ENCODE results near the gene ATE1.
"Not testable (repeated sequence)": the region's sequence is repeated elsewhere in the genome, so short reads cannot be mapped to it uniquely, and the experiment has no call there.

ATE1 gene

GRCh38 chr10:121766426-121766825 is 161.4 kb downstream of the ATE1 start:
- peaks cover 16% of the 10 kb centered on the region; the same call in 1 of the 2 replicates for H3K36me3 ChIP-seq (ENCODE audit: insufficient read depth, low read length)
- H2AFZ ChIP-seq (ENCODE audit: low read depth, low read length), result no peak overlapping the region
- no peak overlapping the region for H3K9ac ChIP-seq (ENCODE audit: low read depth, low read length)
- H3K27ac ChIP-seq (ENCODE audit: low read length), result no peak overlapping the region
- ATAC-seq (ENCODE audit: insufficient read depth, low read depth) (no peak), DNase-seq (no peak)
- H3K27me3 ChIP-seq (ENCODE audit: insufficient read depth, low read length, poor library complexity), result no peaks in the 10 kb centered on the region
- H3K9me3 ChIP-seq (ENCODE audit: insufficient read depth, low read length, severe bottlenecking), result peaks cover 10% of the 10 kb centered on the region
- no peaks in the 10 kb centered on the region for H3K79me2 ChIP-seq (ENCODE audit: insufficient read depth, low read length)
- H3K4me2 ChIP-seq (ENCODE audit: insufficient read depth, low read length), result no peak overlapping the region
- H3K4me3 ChIP-seq (ENCODE audit: low read depth in 1 of 2, low read length in 2 of 2), result no peak overlapping the region
- no peaks in the 10 kb centered on the region for H4K20me1 ChIP-seq (ENCODE audit: insufficient read depth, low read length)
- TF ChIP-seq CTCF (IDR thresholded peaks at IDR 0.05; ENCODE audit: borderline replicate concordance, extremely low read depth, low read length, poor library complexity, severe bottlenecking), result no peak
- TF ChIP-seq EZH2 (IDR thresholded peaks at IDR 0.05; ENCODE audit: borderline replicate concordance, low read depth, low read length, severe bottlenecking), result no peak
- H3K4me1 ChIP-seq (ENCODE audit: insufficient read depth, low read length), result no peaks in the 10 kb centered on the region

GRCh38 chr10:121765204-121765603 is 162.6 kb downstream of the ATE1 start:
- H4K20me1 ChIP-seq (ENCODE audit: insufficient read depth, low read length), result no peaks in the 10 kb centered on the region
- H3K4me2 ChIP-seq (ENCODE audit: insufficient read depth, low read length), result no peak overlapping the region
- H3K27me3 ChIP-seq (ENCODE audit: insufficient read depth, low read length, poor library complexity), result no peaks in the 10 kb centered on the region
- no peak for ATAC-seq (ENCODE audit: insufficient read depth, low read depth)
- H3K9me3 ChIP-seq (ENCODE audit: insufficient read depth, low read length, severe bottlenecking), result peaks cover 20% of the 10 kb centered on the region
- H3K36me3 ChIP-seq (ENCODE audit: insufficient read depth, low read length), result peaks cover 22% of the 10 kb centered on the region; the same call in 1 of the 2 replicates
- no peak for TF ChIP-seq CTCF (IDR thresholded peaks at IDR 0.05; ENCODE audit: borderline replicate concordance, extremely low read depth, low read length, poor library complexity, severe bottlenecking)
- TF ChIP-seq EZH2 (IDR thresholded peaks at IDR 0.05; ENCODE audit: borderline replicate concordance, low read depth, low read length, severe bottlenecking), result no peak
- H3K4me3 ChIP-seq (ENCODE audit: low read depth in 1 of 2, low read length in 2 of 2), result no peak overlapping the region
- no peak for DNase-seq
- no peak overlapping the region for H3K27ac ChIP-seq (ENCODE audit: low read length)
- no peak overlapping the region for H2AFZ ChIP-seq (ENCODE audit: low read depth, low read length)
- H3K79me2 ChIP-seq (ENCODE audit: insufficient read depth, low read length), result no peaks in the 10 kb centered on the region
- H3K9ac ChIP-seq (ENCODE audit: low read depth, low read length), result no peak overlapping the region
- H3K4me1 ChIP-seq (ENCODE audit: insufficient read depth, low read length), result no peaks in the 10 kb centered on the region

- Histone ChIP-seq H3K4me2 (ENCODE audit: insufficient read depth, low read length) (no peak overlapping the region), H4K20me1 (ENCODE audit: insufficient read depth, low read length) (no peaks in the 10 kb centered on the region), H3K4me3 (ENCODE audit: low read depth in 1 of 2, low read length in 2 of 2) (no peak overlapping the region), H3K9me3 (ENCODE audit: insufficient read depth, low read length, severe bottlenecking) (peaks cover 26% of the 10 kb centered on the region), H3K4me1 (ENCODE audit: insufficient read depth, low read length) (no peaks in the 10 kb centered on the region), H2AFZ (ENCODE audit: low read depth, low read length) (no peak overlapping the region), H3K9ac (ENCODE audit: low read depth, low read length) (no peak overlapping the region), H3K27me3 (ENCODE audit: insufficient read depth, low read length, poor library complexity) (no peaks in the 10 kb centered on the region), H3K79me2 (ENCODE audit: insufficient read depth, low read length) (no peaks in the 10 kb centered on the region), H3K27ac (ENCODE audit: low read length) (no peak overlapping the region), H3K36me3 (ENCODE audit: insufficient read depth, low read length) (peaks cover 29% of the 10 kb centered on the region; the same call in 1 of the 2 replicates)
- TF ChIP-seq EZH2 (IDR thresholded peaks at IDR 0.05; ENCODE audit: borderline replicate concordance, low read depth, low read length, severe bottlenecking) (no peak), CTCF (IDR thresholded peaks at IDR 0.05; ENCODE audit: borderline replicate concordance, extremely low read depth, low read length, poor library complexity, severe bottlenecking) (no peak)
- no peak for ATAC-seq (ENCODE audit: insufficient read depth, low read depth)
- no peak for DNase-seq
Measured at GRCh38 chr10:121764233-121764942, 163.4 kb downstream of the ATE1 start.

GRCh38 chr10:121757241-121757640 is 170.6 kb downstream of the ATE1 start:
- not testable (repeated sequence) for H3K27me3 ChIP-seq (ENCODE audit: insufficient read depth, low read length, poor library complexity); H4K20me1 ChIP-seq (ENCODE audit: insufficient read depth, low read length); H3K27ac ChIP-seq (ENCODE audit: low read length); DNase-seq; H3K4me3 ChIP-seq (ENCODE audit: low read depth in 1 of 2, low read length in 2 of 2); H3K4me2 ChIP-seq (ENCODE audit: insufficient read depth, low read length); H3K79me2 ChIP-seq (ENCODE audit: insufficient read depth, low read length); H3K9ac ChIP-seq (ENCODE audit: low read depth, low read length); H3K4me1 ChIP-seq (ENCODE audit: insufficient read depth, low read length); H2AFZ ChIP-seq (ENCODE audit: low read depth, low read length); ATAC-seq (ENCODE audit: insufficient read depth, low read depth)
- Histone ChIP-seq H3K9me3 (ENCODE audit: insufficient read depth, low read length, severe bottlenecking) (peaks cover 49% of the 10 kb centered on the region), H3K36me3 (ENCODE audit: insufficient read depth, low read length) (peaks cover 37% of the 10 kb centered on the region)

GRCh38 chr10:121755496-121755895 is 172.3 kb downstream of the ATE1 start:
- not testable (repeated sequence) for H3K9ac ChIP-seq (ENCODE audit: low read depth, low read length); H3K4me2 ChIP-seq (ENCODE audit: insufficient read depth, low read length); H3K27me3 ChIP-seq (ENCODE audit: insufficient read depth, low read length, poor library complexity); H3K4me3 ChIP-seq (ENCODE audit: low read depth in 1 of 2, low read length in 2 of 2); H3K4me1 ChIP-seq (ENCODE audit: insufficient read depth, low read length); H3K79me2 ChIP-seq (ENCODE audit: insufficient read depth, low read length); H4K20me1 ChIP-seq (ENCODE audit: insufficient read depth, low read length); H3K27ac ChIP-seq (ENCODE audit: low read length); H2AFZ ChIP-seq (ENCODE audit: low read depth, low read length); ATAC-seq (ENCODE audit: insufficient read depth, low read depth); DNase-seq
- H3K9me3 ChIP-seq (ENCODE audit: insufficient read depth, low read length, severe bottlenecking), result peaks cover 41% of the 10 kb centered on the region
- peaks cover 33% of the 10 kb centered on the region for H3K36me3 ChIP-seq (ENCODE audit: insufficient read depth, low read length)
